ENCODE data around the gene ITGA7.
"Not testable (repeated sequence)": the region's sequence is repeated elsewhere in the genome, so short reads cannot be mapped to it uniquely, and the experiment has no call there.

ITGA7 gene

GRCh38 chr12:55652352-55652751 lies 55.4 kb downstream of the ITGA7 start:
- no peaks in the 10 kb centered on the region for H3K27me3 ChIP-seq (ENCODE audit: insufficient read depth, poor library complexity, severe bottlenecking)
- H3K4me1 ChIP-seq (ENCODE audit: insufficient read depth, poor library complexity, severe bottlenecking) = no peaks in the 10 kb centered on the region
- ATAC-seq (ENCODE audit: low read depth) (no peak), DNase-seq (ENCODE audit: low spot score) (no peak)
- TF ChIP-seq CTCF (IDR thresholded peaks at IDR 0.05; ENCODE audit: poor library complexity, severe bottlenecking) = no peak
- no peak overlapping the region for H3K27ac ChIP-seq (ENCODE audit: poor library complexity, severe bottlenecking)
- no peaks in the 10 kb centered on the region for H3K9me3 ChIP-seq (ENCODE audit: severe bottlenecking)
- H3K4me3 ChIP-seq (ENCODE audit: severe bottlenecking) = no peak overlapping the region
- H3K36me3 ChIP-seq (ENCODE audit: low read depth) = no peaks in the 10 kb centered on the region

- TF ChIP-seq CTCF (IDR thresholded peaks at IDR 0.05; ENCODE audit: poor library complexity, severe bottlenecking) = no peak
- Histone ChIP-seq H3K4me3 (ENCODE audit: severe bottlenecking) (no peak overlapping the region), H3K27me3 (ENCODE audit: insufficient read depth, poor library complexity, severe bottlenecking) (no peaks in the 10 kb centered on the region), H3K4me1 (ENCODE audit: insufficient read depth, poor library complexity, severe bottlenecking) (no peaks in the 10 kb centered on the region), H3K36me3 (ENCODE audit: low read depth) (no peaks in the 10 kb centered on the region), H3K9me3 (ENCODE audit: severe bottlenecking) (no peaks in the 10 kb centered on the region), H3K27ac (ENCODE audit: poor library complexity, severe bottlenecking) (no peak overlapping the region)
- DNase-seq (ENCODE audit: low spot score) (no peak), ATAC-seq (ENCODE audit: low read depth) (no peak)
Measured at GRCh38 chr12:55651299-55651683, 56.4 kb downstream of the ITGA7 start.

GRCh38 chr12:55650620-55651298 lies 56.9 kb downstream of the ITGA7 start:
- ATAC-seq (ENCODE audit: low read depth); H3K4me1 ChIP-seq (ENCODE audit: insufficient read depth, poor library complexity, severe bottlenecking); H3K4me3 ChIP-seq (ENCODE audit: severe bottlenecking); H3K27me3 ChIP-seq (ENCODE audit: insufficient read depth, poor library complexity, severe bottlenecking); H3K9me3 ChIP-seq (ENCODE audit: severe bottlenecking); H3K36me3 ChIP-seq (ENCODE audit: low read depth); H3K27ac ChIP-seq (ENCODE audit: poor library complexity, severe bottlenecking); DNase-seq (ENCODE audit: low spot score): not testable (repeated sequence)

- no peak overlapping the region for H3K4me3 ChIP-seq (ENCODE audit: severe bottlenecking)
- DNase-seq (ENCODE audit: low spot score) = no peak
- ATAC-seq (ENCODE audit: low read depth) = no peak
Measured at GRCh38 chr12:55647027-55647426, 60.7 kb downstream of the ITGA7 start.

GRCh38 chr12:55644591-55644990 lies 63.1 kb downstream of the ITGA7 start:
- DNase-seq (ENCODE audit: low spot score) (no peak), ATAC-seq (ENCODE audit: low read depth) (no peak)
- Histone ChIP-seq H3K36me3 (ENCODE audit: low read depth) (no peaks in the 10 kb centered on the region), H3K4me1 (ENCODE audit: insufficient read depth, poor library complexity, severe bottlenecking) (no peaks in the 10 kb centered on the region), H3K27me3 (ENCODE audit: insufficient read depth, poor library complexity, severe bottlenecking) (peaks cover 4% of the 10 kb centered on the region), H3K9me3 (ENCODE audit: severe bottlenecking) (no peaks in the 10 kb centered on the region), H3K4me3 (ENCODE audit: severe bottlenecking) (no peak overlapping the region), H3K27ac (ENCODE audit: poor library complexity, severe bottlenecking) (no peak overlapping the region)
- no peak for TF ChIP-seq CTCF (IDR thresholded peaks at IDR 0.05; ENCODE audit: poor library complexity, severe bottlenecking)

More at GRCh38 chr12:55647027-55647426, 60.7 kb downstream of the ITGA7 start:
- TF ChIP-seq CTCF (IDR thresholded peaks at IDR 0.05; ENCODE audit: poor library complexity, severe bottlenecking) = no peak
- H3K27me3 ChIP-seq (ENCODE audit: insufficient read depth, poor library complexity, severe bottlenecking) = no peaks in the 10 kb centered on the region
- no peaks in the 10 kb centered on the region for H3K9me3 ChIP-seq (ENCODE audit: severe bottlenecking)
- H3K36me3 ChIP-seq (ENCODE audit: low read depth) = no peaks in the 10 kb centered on the region
- no peak overlapping the region for H3K27ac ChIP-seq (ENCODE audit: poor library complexity, severe bottlenecking)
- H3K4me1 ChIP-seq (ENCODE audit: insufficient read depth, poor library complexity, severe bottlenecking) = no peaks in the 10 kb centered on the region
